HL-60 (cell line): ENCODE results near the gene MRTFA.

Experiments used
- CTCF ChIP-seq: IDR thresholded peaks from one replicate; pipeline ENCODE4 v1.5.1; 2011; ENCODE audit warnings: low read length, control low read depth, inconsistent platforms; ENCODE audit not compliant: insufficient read depth
- GABPA ChIP-seq: IDR thresholded peaks from 2 replicates; pipeline ENCODE4 v1.6.1; 2012; ENCODE audit warnings: low read depth
- POLR2AphosphoS5 ChIP-seq: IDR thresholded peaks from 2 replicates; pipeline ENCODE4 v1.6.1; 2012; ENCODE audit warnings: low read depth

- TF ChIP-seq GABPA (no peak), CTCF (no peak), POLR2AphosphoS5 (no peak)
Observed at GRCh38 chr22:40498420-40499208, 137.9 kb downstream of the MRTFA start.
